ENCODE measurements around the gene TRIOBP. TPM values are rescaled to one million over a fixed set of nuclear protein-coding genes. Genes with fewer than 3 reads are reported as not detected.
A peak's percentile ranks its signal among the peaks of the same experiment; 100 is the strongest.

Gene TRIOBP
- total and polyA plus RNA-seq, 2 of the 13 experiments (the other 11 are each of a cell fraction or from before 2014, with no cell fraction given), result 6.1 to 15.4 TPM

- TF ChIP-seq ZBTB49 (CRISPR knock-in tag; IDR thresholded peaks at IDR 0.05; ENCODE audit: borderline replicate concordance), result no peak
- TF ChIP-seq KMT2A (CRISPR knock-in tag; IDR thresholded peaks at IDR 0.05), result 0 out of 2 replicates have a peak, but pooled peaks have one; percentile 16
- TF ChIP-seq ERF (CRISPR knock-in tag; IDR thresholded peaks at IDR 0.05), result 0 out of 2 replicates have a peak, but pooled peaks have one; percentile 46
- peak; percentile 80 for TF ChIP-seq HDAC1 (CRISPR knock-in tag; IDR thresholded peaks at IDR 0.05)
- TF ChIP-seq BRCA1 (CRISPR knock-in tag; IDR thresholded peaks at IDR 0.05), result no peak
- peak; percentile 18; the same call in 1 of the 2 replicates for TF ChIP-seq ZBTB7B (CRISPR knock-in tag; IDR thresholded peaks at IDR 0.05)
- TF ChIP-seq HMG20B (CRISPR knock-in tag; conservative IDR thresholded peaks at IDR 0.05), result 0 out of 2 replicates have a peak, but pooled peaks have one; percentile 37
- no peak for TF ChIP-seq ZNF10 (CRISPR knock-in tag; IDR thresholded peaks at IDR 0.05; ENCODE audit: borderline replicate concordance, low read depth)
- TF ChIP-seq ARHGAP35 (CRISPR knock-in tag; IDR thresholded peaks at IDR 0.05; ENCODE audit: borderline replicate concordance), result no peak
- no peak for TF ChIP-seq ZNF180 (CRISPR knock-in tag; IDR thresholded peaks at IDR 0.05; ENCODE audit: borderline replicate concordance, low read depth)
- 0 out of 2 replicates have a peak, but pooled peaks have one; percentile 50 for TF ChIP-seq MTA1 (CRISPR knock-in tag; IDR thresholded peaks at IDR 0.05; ENCODE audit: borderline replicate concordance)
- no peak for TF ChIP-seq ZNF280B (CRISPR knock-in tag; IDR thresholded peaks at IDR 0.05; ENCODE audit: borderline replicate concordance)
- 0 out of 2 replicates have a peak, but pooled peaks have one; percentile 39 for TF ChIP-seq ZMAT3 (CRISPR knock-in tag; conservative IDR thresholded peaks at IDR 0.05)
- TF ChIP-seq ZNF431 (CRISPR knock-in tag; IDR thresholded peaks at IDR 0.05; ENCODE audit: borderline replicate concordance, low read depth), result no peak
- TF ChIP-seq XRCC5 (optimal IDR thresholded peaks at IDR 0.05; ENCODE audit: low read length), result peak; percentile 60
- TF ChIP-seq ATF7 (IDR thresholded peaks at IDR 0.05), result peak; percentile 91
- peak; percentile 90 for TF ChIP-seq ATF7 (CRISPR knock-in tag; IDR thresholded peaks at IDR 0.05)
- TF ChIP-seq ZFP82 (CRISPR knock-in tag; IDR thresholded peaks at IDR 0.05; ENCODE audit: borderline replicate concordance), result no peak
- peak; percentile 13; the same call in 1 of the 2 replicates for TF ChIP-seq NFYC (CRISPR knock-in tag; IDR thresholded peaks at IDR 0.05)
- TF ChIP-seq HBP1 (CRISPR knock-in tag; IDR thresholded peaks at IDR 0.05; ENCODE audit: low read depth), result 0 out of 2 replicates have a peak, but pooled peaks have one; percentile 17
- TF ChIP-seq FOXK2 (IDR thresholded peaks at IDR 0.05), result 0 out of 2 replicates have a peak, but pooled peaks have one; percentile 11
- TF ChIP-seq ZNF614 (CRISPR knock-in tag; IDR thresholded peaks at IDR 0.05; ENCODE audit: borderline replicate concordance), result peak; percentile 51; the same call in 1 of the 2 replicates
- TF ChIP-seq TFE3 (CRISPR knock-in tag; IDR thresholded peaks at IDR 0.05), result peak; percentile 52; the same call in 1 of the 2 replicates
These were observed 35.5 kb upstream of the TRIOBP start (continued) for GRCh38 chr22:37661160-37661924.
